A549 (cell line): Measurements from ENCODE around the gene RIMBP2. TPM values are rescaled to one million over a fixed set of nuclear protein-coding genes. Genes with fewer than 3 reads are reported as not detected.

Experiments
- ATAC-seq, 2 experiments: fragments of 200-7000 bp in 1 of 2; fragments of >200 bp in 1 of 2; cut with Nextera tagmentation in 1 of 2; cut with Tn5 transposase in 1 of 2; 3 replicates each; pipeline versions ENCODE4 v1.8.0 to v1.9.1; 2018 to 2020; ENCODE audit warnings: mild to moderate bottlenecking in 1 of 2, moderate library complexity in 1 of 2
- CTCF ChIA-PET: fragments of 300-600 bp; sonication (Branson Sonifier 250); formaldehyde crosslinking; extraction: SDS; loops from one replicate; lab custom pipeline; 2021; ENCODE audit warnings: antibody characterized with exemption, inconsistent platforms; lab: Yijun Ruan, JAX
- POLR2A ChIA-PET: fragments of 350-600 bp; formaldehyde crosslinking; extraction: SDS; loops from one replicate; lab custom pipeline; 2021; ENCODE audit warnings: antibody characterized with exemption, inconsistent platforms; lab: Yijun Ruan, JAX
- DNase-seq, 2 experiments: peaks; one replicate each; pipeline versions ENCODE4 v3.0.0 to v3.0.0-alpha.2; 2011 to 2016; ENCODE audit warnings: low read depth in 1 of 2, low spot score in 1 of 2
- FAIRE-seq: peaks from 2 replicates; lab custom pipeline; 2011; peaks lifted over from hg19 to GRCh38; lab: Jason Lieb, UNC
- H3K27ac ChIP-seq, 2 experiments: fragments of >200 bp; sonication (Bioruptor Twin); formaldehyde crosslinking; 3 replicates each; pipeline ENCODE4 v1.5.1; 2016 to 2017
- H3K4me1 ChIP-seq: fragments of >200 bp; sonication (Bioruptor Twin); formaldehyde crosslinking; 3 replicates; pipeline ENCODE4 v1.6.1; 2016
- H3K4me2 ChIP-seq: fragments of >200 bp; sonication (Bioruptor Twin); formaldehyde crosslinking; 3 replicates; pipeline ENCODE4 v1.6.1; 2016
- H3K4me3 ChIP-seq: fragments of >200 bp; sonication (Bioruptor Twin); formaldehyde crosslinking; 3 replicates; pipeline ENCODE4 v1.5.1; 2016
- H3K9me3 ChIP-seq: fragments of >200 bp; sonication (Bioruptor Twin); formaldehyde crosslinking; 3 replicates; pipeline ENCODE4 v1.6.1; 2016
- ATOH8 ChIP-seq: fragments of 250-450 bp; sonication (Bioruptor Pico); IDR thresholded peaks from 2 replicates; pipeline ENCODE4 v1.5.0; 2020; ENCODE audit warnings: low read depth, mild to moderate bottlenecking, moderate library complexity
- EHMT2 ChIP-seq: fragments of 200-600 bp; sonication (generic); IDR thresholded peaks from 2 replicates; pipeline ENCODE4 v1.6.1; 2016; ENCODE audit warnings: antibody characterized with exemption, low read depth, mild to moderate bottlenecking, moderate library complexity
- EP300 ChIP-seq, 2 experiments: fragments of >200 bp; sonication (Bioruptor Twin); formaldehyde crosslinking; IDR thresholded peaks; 2 replicates in 1 of 2; 3 replicates in 1 of 2; pipeline ENCODE4 v1.6.1; 2016 to 2017
- ESRRA ChIP-seq: fragments of 150-350 bp; IDR thresholded peaks from 2 replicates; pipeline ENCODE4 v1.6.1; 2014; ENCODE audit warnings: mild to moderate bottlenecking, low read length, borderline replicate concordance
- FOXS1 ChIP-seq: fragments of 250-450 bp; sonication (Bioruptor Pico); IDR thresholded peaks from 2 replicates; pipeline ENCODE4 v1.5.0; 2020; ENCODE audit warnings: mild to moderate bottlenecking, moderate library complexity
- MAFK ChIP-seq: fragments of 450-650 bp; IDR thresholded peaks from 2 replicates; pipeline ENCODE4 v1.6.1; 2014; ENCODE audit not compliant: partially characterized antibody
- MAX ChIP-seq: IDR thresholded peaks from 2 replicates; pipeline ENCODE4 v1.6.1; 2012
- NFE2L2 ChIP-seq: fragments of 150-350 bp; conservative IDR thresholded peaks from 2 replicates; pipeline ENCODE4 v1.6.1; 2014; ENCODE audit warnings: low read length
- NR3C1 ChIP-seq: fragments of >200 bp; sonication (Bioruptor Twin); formaldehyde crosslinking; IDR thresholded peaks from 3 replicates; pipeline ENCODE4 v1.6.1; 2017
- PBX3 ChIP-seq: IDR thresholded peaks from 2 replicates; pipeline ENCODE4 v1.6.1; 2012
- PHF8 ChIP-seq: fragments of 200-600 bp; sonication (generic); IDR thresholded peaks from 2 replicates; pipeline ENCODE4 v1.6.1; 2016; ENCODE audit warnings: low read depth, mild to moderate bottlenecking, antibody characterized with exemption, moderate library complexity, borderline replicate concordance
- RCOR1 ChIP-seq: fragments of 150-350 bp; IDR thresholded peaks from 2 replicates; pipeline ENCODE4 v1.6.1; 2014; ENCODE audit warnings: antibody characterized with exemption, low read length, low read depth
- REST ChIP-seq: fragments of 200-600 bp; sonication (generic); IDR thresholded peaks from 2 replicates; pipeline ENCODE4 v1.6.1; 2016; ENCODE audit warnings: antibody characterized with exemption, mild to moderate bottlenecking, moderate library complexity
- USF2 ChIP-seq: fragments of 450-650 bp; IDR thresholded peaks from 2 replicates; pipeline ENCODE4 v1.6.1; 2014; ENCODE audit warnings: antibody characterized with exemption
- ZC3H11A ChIP-seq: fragments of 450-650 bp; IDR thresholded peaks from 2 replicates; pipeline ENCODE4 v1.6.1; 2014; ENCODE audit warnings: antibody characterized with exemption, mild to moderate bottlenecking
- ZNF302 ChIP-seq: fragments of 250-450 bp; sonication (Bioruptor Pico); IDR thresholded peaks from 2 replicates; pipeline ENCODE4 v1.9.0; 2021; ENCODE audit warnings: inconsistent platforms, mild to moderate bottlenecking, moderate library complexity
- WGBS: methylation state at CpG from one replicate; pipeline ENCODE4 v1.1.6; 2017; ENCODE audit errors: missing lambda C conversion rate; 5-methylcytosine and 5-hydroxymethylcytosine counted together
- polyA plus RNA-seq, 4 experiments: library from polyadenylated mRNA; depleted of rRNA in 3 of 4; stranded (reverse); fragments of >200 nt; fragmentation: RNase III in 1 of 4; extraction: RNeasy Plus Mini Kit Qiagen cat#74134 plus additional on column Dnase treatment in 1 of 4; gene quantifications; 2 replicates in 3 of 4; 3 replicates in 1 of 4; pipeline ENCODE4 v1.2.3, GENCODE V29; 2011 to 2017

Gene RIMBP2
- polyA plus RNA-seq, 2 of the 4 experiments (the other 2 are of a cell fraction), result not detected

GRCh38 chr12:130672089-130672820, 43.8 kb downstream of the RIMBP2 start:
- FAIRE-seq, result no peak
- ATAC-seq, result no peak
- Histone ChIP-seq H3K4me2 (no peak overlapping the region), H3K27ac (no peak overlapping the region), H3K4me3 (no peak overlapping the region), H3K4me1 (no peaks in the 10 kb centered on the region), H3K9me3 (peaks cover 8% of the 10 kb centered on the region; the same call in 1 of the 3 replicates)
- DNase-seq, result no peak
- TF ChIP-seq REST, result no peak
- TF ChIP-seq PBX3, result no peak
- TF ChIP-seq RCOR1, result no peak
- no peak for TF ChIP-seq EP300 (IDR thresholded peaks at IDR 0.05)
- TF ChIP-seq ATOH8 (CRISPR knock-in tag), result no peak
- TF ChIP-seq ZNF302 (CRISPR knock-in tag), result no peak
- TF ChIP-seq NR3C1, result no peak
- no peak for TF ChIP-seq EHMT2
- no peak for TF ChIP-seq USF2
- CTCF ChIA-PET, result no interaction called here
- POLR2A ChIA-PET, result no interaction called here
- 32% methylated on average over 14 of the region's 15 CpGs for WGBS

- Histone ChIP-seq H3K27ac (no peak overlapping the region), H3K4me1 (no peaks in the 10 kb centered on the region), H3K4me3 (no peak overlapping the region), H3K4me2 (no peak overlapping the region), H3K9me3 (peaks cover 8% of the 10 kb centered on the region; the same call in 1 of the 3 replicates)
- TF ChIP-seq MAX (no peak), MAFK (no peak), FOXS1 (CRISPR knock-in tag) (no peak), ZC3H11A (no peak), PHF8 (no peak), NFE2L2 (no peak), ESRRA (no peak)
- DNase-seq (no peak), FAIRE-seq (no peak), ATAC-seq (no peak)
- ChIA-PET CTCF (no interaction called here), POLR2A (no interaction called here)
- WGBS, result 12% methylated on average over 3 of the region's 5 CpGs
Measured at GRCh38 chr12:130671556-130671955, 44.5 kb downstream of the RIMBP2 start.
